ENCODE measurements around the gene SLC22A4.

The SLC22A4 gene

GRCh38 chr5:132354381-132355139, 60.4 kb downstream of the SLC22A4 start:
- Histone ChIP-seq H3K23ac (ENCODE audit: low read length in 2 of 2) (no peak overlapping the region), H3K27ac (ENCODE audit: low read length, poor library complexity, severe bottlenecking) (no peak overlapping the region), H3K36me3 (ENCODE audit: control insufficient read depth in 1 of 2, insufficient read depth in 2 of 2, low read depth in 1 of 2, low read length in 2 of 2) (peaks cover 0 to 13% of the 10 kb centered on the region in 2 experiments), H3K4me2 (ENCODE audit: low read length, poor library complexity, severe bottlenecking) (no peak overlapping the region), H3K79me1 (replicated peaks; ENCODE audit: low read length, poor library complexity, severe bottlenecking) (peaks cover 2% of the 10 kb centered on the region), H3K9me3 (ENCODE audit: control insufficient read depth, low read length) (no peaks in the 10 kb centered on the region), H2BK120ac (ENCODE audit: low read depth, low read length) (no peak overlapping the region), H3K4ac (ENCODE audit: low read depth in 1 of 2, low read length in 2 of 2) (no peak overlapping the region), H3K14ac (ENCODE audit: low read length in 2 of 2) (no peak overlapping the region), H2BK15ac (ENCODE audit: low read depth, poor library complexity, severe bottlenecking) (no peak overlapping the region), H2BK5ac (ENCODE audit: low read depth, low read length, poor library complexity, severe bottlenecking) (no peak overlapping the region), H2BK12ac (ENCODE audit: low read length in 2 of 2) (no peak overlapping the region), H2AK5ac (ENCODE audit: low read length, severe bottlenecking) (no peak overlapping the region), H4K8ac (ENCODE audit: low read length) (no peak overlapping the region), H3K4me3 (ENCODE audit: insufficient read depth in 1 of 2, low read depth in 1 of 2, low read length in 2 of 2) (no peak overlapping the region), H3K4me1 (ENCODE audit: control insufficient read depth, insufficient read depth, low read depth, low read length) (peaks cover 1% of the 10 kb centered on the region), H3K9ac (ENCODE audit: low read length) (no peak overlapping the region), H2AFZ (ENCODE audit: low read depth, low read length) (no peak overlapping the region), H4K91ac (ENCODE audit: low read length) (no peak overlapping the region), H3K27me3 (ENCODE audit: control insufficient read depth in 1 of 2, insufficient read depth in 1 of 2, low read length in 2 of 2) (peaks cover 0 to 4% of the 10 kb centered on the region in 2 experiments), H3K18ac (ENCODE audit: low read depth in 1 of 2, low read length in 2 of 2) (no peak overlapping the region)
- WGBS: 84% methylated on average over 1 of the region's 1 CpG
- DNase-seq: no peak

- Histone ChIP-seq H2BK5ac (ENCODE audit: low read depth, low read length, poor library complexity, severe bottlenecking) (no peak overlapping the region), H2BK12ac (ENCODE audit: low read length in 2 of 2) (no peak overlapping the region), H3K4me2 (ENCODE audit: low read length, poor library complexity, severe bottlenecking) (no peak overlapping the region), H3K4ac (ENCODE audit: low read depth in 1 of 2, low read length in 2 of 2) (no peak overlapping the region), H3K14ac (ENCODE audit: low read length in 2 of 2) (no peak overlapping the region), H2BK15ac (ENCODE audit: low read depth, poor library complexity, severe bottlenecking) (no peak overlapping the region), H3K18ac (ENCODE audit: low read depth in 1 of 2, low read length in 2 of 2) (no peak overlapping the region), H3K27me3 (ENCODE audit: control insufficient read depth in 1 of 2, insufficient read depth in 1 of 2, low read length in 2 of 2) (peaks cover 0 to 4% of the 10 kb centered on the region in 2 experiments), H3K9ac (ENCODE audit: low read length) (no peak overlapping the region), H2AK5ac (ENCODE audit: low read length, severe bottlenecking) (no peak overlapping the region), H3K23ac (ENCODE audit: low read length in 2 of 2) (no peak overlapping the region), H3K79me1 (replicated peaks; ENCODE audit: low read length, poor library complexity, severe bottlenecking) (peaks cover 2% of the 10 kb centered on the region), H4K91ac (ENCODE audit: low read length) (no peak overlapping the region), H3K9me3 (ENCODE audit: control insufficient read depth, low read length) (no peaks in the 10 kb centered on the region), H4K8ac (ENCODE audit: low read length) (no peak overlapping the region), H3K4me3 (ENCODE audit: insufficient read depth in 1 of 2, low read depth in 1 of 2, low read length in 2 of 2) (no peak overlapping the region), H2BK120ac (ENCODE audit: low read depth, low read length) (no peak overlapping the region), H2AFZ (ENCODE audit: low read depth, low read length) (no peak overlapping the region), H3K27ac (ENCODE audit: low read length, poor library complexity, severe bottlenecking) (no peak overlapping the region), H3K36me3 (ENCODE audit: control insufficient read depth in 1 of 2, insufficient read depth in 2 of 2, low read depth in 1 of 2, low read length in 2 of 2) (peaks cover 0 to 13% of the 10 kb centered on the region in 2 experiments), H3K4me1 (ENCODE audit: control insufficient read depth, insufficient read depth, low read depth, low read length) (peaks cover 1% of the 10 kb centered on the region)
- DNase-seq: no peak
- WGBS: 97% methylated on average over 3 of the region's 3 CpGs
Measured at GRCh38 chr5:132355140-132355765, 61.1 kb downstream of the SLC22A4 start.

- WGBS: 94% methylated on average over 1 of the region's 1 CpG
- DNase-seq: no peak
- H3K4ac ChIP-seq (ENCODE audit: low read depth in 1 of 2, low read length in 2 of 2): no peak overlapping the region
- H3K27ac ChIP-seq (ENCODE audit: low read length, poor library complexity, severe bottlenecking): no peak overlapping the region
- H3K4me3 ChIP-seq (ENCODE audit: insufficient read depth in 1 of 2, low read depth in 1 of 2, low read length in 2 of 2): no peak overlapping the region
- H2BK15ac ChIP-seq (ENCODE audit: low read depth, poor library complexity, severe bottlenecking): no peak overlapping the region
- no peak overlapping the region for H3K9ac ChIP-seq (ENCODE audit: low read length)
- H3K9me3 ChIP-seq (ENCODE audit: control insufficient read depth, low read length): no peaks in the 10 kb centered on the region
- H2AFZ ChIP-seq (ENCODE audit: low read depth, low read length): no peak overlapping the region
- H2AK5ac ChIP-seq (ENCODE audit: low read length, severe bottlenecking): no peak overlapping the region
- no peaks in the 10 kb centered on the region for H3K27me3 ChIP-seq (ENCODE audit: control insufficient read depth in 1 of 2, insufficient read depth in 1 of 2, low read length in 2 of 2)
- no peak overlapping the region for H3K18ac ChIP-seq (ENCODE audit: low read depth in 1 of 2, low read length in 2 of 2)
- H4K8ac ChIP-seq (ENCODE audit: low read length): no peak overlapping the region
- no peak overlapping the region for H3K4me2 ChIP-seq (ENCODE audit: low read length, poor library complexity, severe bottlenecking)
- H2BK12ac ChIP-seq (ENCODE audit: low read length in 2 of 2): no peak overlapping the region
- H2BK5ac ChIP-seq (ENCODE audit: low read depth, low read length, poor library complexity, severe bottlenecking): no peak overlapping the region
- H4K91ac ChIP-seq (ENCODE audit: low read length): no peak overlapping the region
- no peak overlapping the region for H2BK120ac ChIP-seq (ENCODE audit: low read depth, low read length)
- peaks cover 3% of the 10 kb centered on the region for H3K4me1 ChIP-seq (ENCODE audit: control insufficient read depth, insufficient read depth, low read depth, low read length)
- no peak overlapping the region for H3K14ac ChIP-seq (ENCODE audit: low read length in 2 of 2)
- peaks cover 4% of the 10 kb centered on the region for H3K79me1 ChIP-seq (replicated peaks; ENCODE audit: low read length, poor library complexity, severe bottlenecking)
- peaks cover 0 to 10% of the 10 kb centered on the region in 2 experiments for H3K36me3 ChIP-seq (ENCODE audit: control insufficient read depth in 1 of 2, insufficient read depth in 2 of 2, low read depth in 1 of 2, low read length in 2 of 2)
- no peak overlapping the region for H3K23ac ChIP-seq (ENCODE audit: low read length in 2 of 2)
Measured at GRCh38 chr5:132358775-132359174, 64.6 kb downstream of the SLC22A4 start.

- no peak for DNase-seq
- Histone ChIP-seq H3K4ac (ENCODE audit: low read depth in 1 of 2, low read length in 2 of 2) (no peak overlapping the region), H3K4me1 (ENCODE audit: control insufficient read depth, insufficient read depth, low read depth, low read length) (peaks cover 12% of the 10 kb centered on the region)
Measured at GRCh38 chr5:132362086-132362485, 67.9 kb downstream of the SLC22A4 start.

More at GRCh38 chr5:132362086-132362485, 67.9 kb downstream of the SLC22A4 start:
- H3K4me3 ChIP-seq (ENCODE audit: insufficient read depth in 1 of 2, low read depth in 1 of 2, low read length in 2 of 2): no peak overlapping the region
- H2BK15ac ChIP-seq (ENCODE audit: low read depth, poor library complexity, severe bottlenecking): no peak overlapping the region
- H3K36me3 ChIP-seq (ENCODE audit: control insufficient read depth in 1 of 2, insufficient read depth in 2 of 2, low read depth in 1 of 2, low read length in 2 of 2): peaks cover 0 to 3% of the 10 kb centered on the region in 2 experiments
- H3K79me1 ChIP-seq (replicated peaks; ENCODE audit: low read length, poor library complexity, severe bottlenecking): peaks cover 8% of the 10 kb centered on the region
- no peak overlapping the region for H2BK12ac ChIP-seq (ENCODE audit: low read length in 2 of 2)
- H3K27me3 ChIP-seq (ENCODE audit: control insufficient read depth in 1 of 2, insufficient read depth in 1 of 2, low read length in 2 of 2): no peaks in the 10 kb centered on the region
- no peaks in the 10 kb centered on the region for H3K9me3 ChIP-seq (ENCODE audit: control insufficient read depth, low read length)
- H2BK5ac ChIP-seq (ENCODE audit: low read depth, low read length, poor library complexity, severe bottlenecking): no peak overlapping the region
- H3K9ac ChIP-seq (ENCODE audit: low read length): no peak overlapping the region
- H3K14ac ChIP-seq (ENCODE audit: low read length in 2 of 2): no peak overlapping the region
- H3K4me2 ChIP-seq (ENCODE audit: low read length, poor library complexity, severe bottlenecking): no peak overlapping the region
- H4K8ac ChIP-seq (ENCODE audit: low read length): no peak overlapping the region
- H2AK5ac ChIP-seq (ENCODE audit: low read length, severe bottlenecking): no peak overlapping the region
- no peak overlapping the region for H4K91ac ChIP-seq (ENCODE audit: low read length)
- H2BK120ac ChIP-seq (ENCODE audit: low read depth, low read length): no peak overlapping the region
- H3K18ac ChIP-seq (ENCODE audit: low read depth in 1 of 2, low read length in 2 of 2): no peak overlapping the region
- H2AFZ ChIP-seq (ENCODE audit: low read depth, low read length): no peak overlapping the region
- no peak overlapping the region for H3K27ac ChIP-seq (ENCODE audit: low read length, poor library complexity, severe bottlenecking)
- 100% methylated on average over 2 of the region's 2 CpGs for WGBS
- no peak overlapping the region for H3K23ac ChIP-seq (ENCODE audit: low read length in 2 of 2)
